H1 (cell line): ENCODE results near the gene MAN1A2. TPM values are rescaled to one million over a fixed set of nuclear protein-coding genes. Genes with fewer than 3 reads are reported as not detected.

ENCODE experiments used
- BACH1 ChIP-seq: IDR thresholded peaks from 2 replicates; pipeline ENCODE4 v1.6.1; 2012; ENCODE audit warnings: low read length, improper control_type of control experiment
- TAF1 ChIP-seq: IDR thresholded peaks from 2 replicates; pipeline ENCODE4 v1.6.1; 2011; ENCODE audit warnings: mild to moderate bottlenecking, low read depth, low read length
- polyA plus RNA-seq, 7 experiments: library from polyadenylated mRNA; depleted of rRNA in 3 of 7; stranded (reverse) in 5 of 7; unstranded in 2 of 7; fragments of >200 nt in 5 of 7; fragments of 200-250 nt in 2 of 7; gene quantifications; 1 replicate in 5 of 7; 2 replicates in 1 of 7; 4 replicates in 1 of 7; pipeline versions ENCODE4 v1.2.1 to v1.2.3, GENCODE V29; 2011 to 2013; ENCODE audit warnings: missing spikeins in 2 of 7, mixed read lengths in 2 of 7
- total RNA-seq: library from RNA; stranded (reverse); fragmentation: NEBNext Ultra II Directional; extraction: Animal tissue kit (Norgen Biotek cat#: 25700); gene quantifications from 2 replicates; pipeline ENCODE4 v1.2.1, GENCODE V29; 2021

The MAN1A2 gene
- total and polyA plus RNA-seq, 2 of the 8 experiments (the other 6 are each of a cell fraction or from before 2014, with no cell fraction given), result 5.5 to 18.8 TPM

GRCh38 chr1:117561071-117561470 lies 193.8 kb downstream of the MAN1A2 start (continued):
- TF ChIP-seq TAF1 (no peak), BACH1 (no peak)
- TF ChIP-seq, all 59 proteins: peak for 0
